HEK293T (cell line): Measurements from ENCODE around the gene OTUD3.

Experiments used
- FOXA1 ChIP-seq: fragments of 450-650 bp; IDR thresholded peaks from 2 replicates; pipeline ENCODE4 v1.6.1; 2016; ENCODE audit warnings: mild to moderate bottlenecking
- FOXM1 ChIP-seq: fragments of 450-650 bp; IDR thresholded peaks from 2 replicates; pipeline ENCODE4 v1.6.1; 2017; ENCODE audit warnings: mild to moderate bottlenecking, borderline replicate concordance
- HDGF ChIP-seq: fragments of 450-650 bp; IDR thresholded peaks from 2 replicates; pipeline ENCODE4 v1.6.1; 2017; ENCODE audit warnings: antibody characterized with exemption, borderline replicate concordance
- LEF1 ChIP-seq: fragments of 450-650 bp; IDR thresholded peaks from 2 replicates; pipeline ENCODE4 v1.6.1; 2017; ENCODE audit warnings: mild to moderate bottlenecking, borderline replicate concordance
- PKNOX1 ChIP-seq: fragments of 450-650 bp; IDR thresholded peaks from 2 replicates; pipeline ENCODE4 v1.6.1; 2016
- SP1 ChIP-seq: fragments of 450-650 bp; IDR thresholded peaks from 2 replicates; pipeline ENCODE4 v1.6.1; 2017
- TARDBP ChIP-seq: fragments of 450-650 bp; IDR thresholded peaks from 2 replicates; pipeline ENCODE4 v1.6.1; 2016
- ZNF384 ChIP-seq: fragments of 450-650 bp; IDR thresholded peaks from 2 replicates; pipeline ENCODE4 v1.6.1; 2016

- no peak for TF ChIP-seq PKNOX1
- TF ChIP-seq LEF1, result no peak
- TF ChIP-seq FOXM1, result no peak
- no peak for TF ChIP-seq SP1
- no peak for TF ChIP-seq TARDBP
- no peak for TF ChIP-seq ZNF384
- no peak for TF ChIP-seq HDGF
- TF ChIP-seq FOXA1, result no peak
These were observed 71.9 kb downstream of the OTUD3 start for GRCh38 chr1:19954059-19954458.
